ENCODE data around the gene AFG3L2.

Gene AFG3L2

GRCh38 chr18:12376754-12377555 lies at the start of gene AFG3L2:
TSS of gene AFG3L2 (minus strand) at chr18:12377227. CDS start at chr18:12377082, 145 bp downstream.
- Histone ChIP-seq H3K27me3 (ENCODE audit: low read depth, low read length) (no peaks in the 10 kb centered on the region), H3K4me1 (ENCODE audit: low read length) (peaks cover 12% of the 10 kb centered on the region; the same call in 1 of the 2 replicates), H3K79me2 (ENCODE audit: low read length) (peaks cover 49% of the 10 kb centered on the region), H3K4me3 (ENCODE audit: low read length) (peak within 1 kb of the TSS; percentile 91), H2AFZ (ENCODE audit: low read depth, low read length) (peak within 1 kb of the TSS; percentile 71; the same call in 1 of the 2 replicates), H3K4me2 (ENCODE audit: low read length) (peak within 1 kb of the TSS; percentile 76), H3K36me3 (replicated peaks; ENCODE audit: low read depth, low read length) (peaks cover 18% of the 10 kb centered on the region), H4K20me1 (ENCODE audit: insufficient read depth, low read length) (peaks cover 28% of the 10 kb centered on the region), H3K9me3 (ENCODE audit: insufficient read depth, low read length) (no peaks in the 10 kb centered on the region), H3K27ac (ENCODE audit: low read length) (peak within 1 kb of the TSS; percentile 80), H3K9ac (ENCODE audit: low read length) (peak within 1 kb of the TSS; percentile 94)
- TF ChIP-seq EZH2phosphoT487 (IDR thresholded peaks at IDR 0.05; ENCODE audit: low read depth) (no peak), CTCF (IDR thresholded peaks at IDR 0.05; ENCODE audit: low read depth, low read length) (no peak)

- TF ChIP-seq EZH2phosphoT487 (IDR thresholded peaks at IDR 0.05; ENCODE audit: low read depth) (no peak), CTCF (IDR thresholded peaks at IDR 0.05; ENCODE audit: low read depth, low read length) (no peak)
- H3K9ac ChIP-seq (ENCODE audit: low read length), result no peak overlapping the region
- no peaks in the 10 kb centered on the region for H3K36me3 ChIP-seq (replicated peaks; ENCODE audit: low read depth, low read length)
- no peak overlapping the region for H3K4me2 ChIP-seq (ENCODE audit: low read length)
- no peak overlapping the region for H2AFZ ChIP-seq (ENCODE audit: low read depth, low read length)
- no peaks in the 10 kb centered on the region for H4K20me1 ChIP-seq (ENCODE audit: insufficient read depth, low read length)
- H3K27me3 ChIP-seq (ENCODE audit: low read depth, low read length), result no peaks in the 10 kb centered on the region
- H3K4me3 ChIP-seq (ENCODE audit: low read length), result no peak overlapping the region
- no peaks in the 10 kb centered on the region for H3K79me2 ChIP-seq (ENCODE audit: low read length)
- no peaks in the 10 kb centered on the region for H3K9me3 ChIP-seq (ENCODE audit: insufficient read depth, low read length)
- H3K27ac ChIP-seq (ENCODE audit: low read length), result no peak overlapping the region
- peaks cover 8% of the 10 kb centered on the region for H3K4me1 ChIP-seq (ENCODE audit: low read length)
Measured at GRCh38 chr18:12424252-12424651, 47.2 kb upstream of the AFG3L2 start.

GRCh38 chr18:12423820-12424219 lies 46.8 kb upstream of the AFG3L2 start:
- Histone ChIP-seq H3K9ac (ENCODE audit: low read length) (no peak overlapping the region), H3K4me3 (ENCODE audit: low read length) (no peak overlapping the region), H3K79me2 (ENCODE audit: low read length) (no peaks in the 10 kb centered on the region), H3K4me2 (ENCODE audit: low read length) (no peak overlapping the region), H3K9me3 (ENCODE audit: insufficient read depth, low read length) (no peaks in the 10 kb centered on the region), H2AFZ (ENCODE audit: low read depth, low read length) (no peak overlapping the region), H3K4me1 (ENCODE audit: low read length) (peaks cover 8% of the 10 kb centered on the region), H4K20me1 (ENCODE audit: insufficient read depth, low read length) (no peaks in the 10 kb centered on the region), H3K36me3 (replicated peaks; ENCODE audit: low read depth, low read length) (no peaks in the 10 kb centered on the region), H3K27me3 (ENCODE audit: low read depth, low read length) (no peaks in the 10 kb centered on the region), H3K27ac (ENCODE audit: low read length) (no peak overlapping the region)
- no peak for TF ChIP-seq CTCF (IDR thresholded peaks at IDR 0.05; ENCODE audit: low read depth, low read length)
- TF ChIP-seq EZH2phosphoT487 (IDR thresholded peaks at IDR 0.05; ENCODE audit: low read depth), result no peak

- Histone ChIP-seq H3K4me3 (ENCODE audit: low read length) (no peak overlapping the region), H3K4me1 (ENCODE audit: low read length) (peaks cover 8% of the 10 kb centered on the region), H3K9me3 (ENCODE audit: insufficient read depth, low read length) (no peaks in the 10 kb centered on the region), H3K79me2 (ENCODE audit: low read length) (peaks cover 4% of the 10 kb centered on the region; the same call in 1 of the 2 replicates), H2AFZ (ENCODE audit: low read depth, low read length) (no peak overlapping the region), H3K4me2 (ENCODE audit: low read length) (no peak overlapping the region), H3K27me3 (ENCODE audit: low read depth, low read length) (no peaks in the 10 kb centered on the region), H3K27ac (ENCODE audit: low read length) (no peak overlapping the region), H4K20me1 (ENCODE audit: insufficient read depth, low read length) (no peaks in the 10 kb centered on the region), H3K9ac (ENCODE audit: low read length) (no peak overlapping the region), H3K36me3 (replicated peaks; ENCODE audit: low read depth, low read length) (peaks cover 2% of the 10 kb centered on the region)
- TF ChIP-seq CTCF (IDR thresholded peaks at IDR 0.05; ENCODE audit: low read depth, low read length) (no peak), EZH2phosphoT487 (IDR thresholded peaks at IDR 0.05; ENCODE audit: low read depth) (no peak)
Measured at GRCh38 chr18:12423393-12423792, 46.4 kb upstream of the AFG3L2 start.
